Measurements from ENCODE around the gene NCEH1. TPM values are rescaled to one million over a fixed set of nuclear protein-coding genes. Genes with fewer than 3 reads are reported as not detected.
"Not testable (repeated sequence)": the region's sequence is repeated elsewhere in the genome, so short reads cannot be mapped to it uniquely, and the experiment has no call there.

The NCEH1 gene
- total and polyA plus RNA-seq, 12 donors = 8.7 to 66.4 (median 50.9) TPM

DNA sequence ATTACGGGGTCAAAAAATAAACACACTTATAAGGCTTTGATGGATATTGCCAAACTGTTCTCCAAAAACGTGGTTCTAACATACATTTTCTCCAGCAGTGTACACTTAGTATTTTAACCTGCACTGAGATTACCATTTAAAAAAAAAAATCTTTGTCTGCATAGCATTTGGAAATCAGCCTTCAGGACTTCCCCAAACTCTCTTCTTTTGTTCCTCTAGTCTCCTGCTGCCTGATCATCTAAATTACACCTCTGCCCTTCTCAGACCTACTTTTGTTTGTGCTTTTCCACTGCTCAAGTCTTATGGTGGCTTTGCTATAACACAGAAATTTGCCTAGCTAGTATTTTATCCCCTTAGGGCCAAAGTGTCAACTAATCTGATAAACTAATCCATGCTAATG, 3.8 kb downstream of the NCEH1 start:
- no peak overlapping the region for H3K27ac ChIP-seq
- no peaks in the 10 kb centered on the region for H3K9me3 ChIP-seq
- no peaks in the 10 kb centered on the region for H3K27me3 ChIP-seq
- TF ChIP-seq, protein P1, sequence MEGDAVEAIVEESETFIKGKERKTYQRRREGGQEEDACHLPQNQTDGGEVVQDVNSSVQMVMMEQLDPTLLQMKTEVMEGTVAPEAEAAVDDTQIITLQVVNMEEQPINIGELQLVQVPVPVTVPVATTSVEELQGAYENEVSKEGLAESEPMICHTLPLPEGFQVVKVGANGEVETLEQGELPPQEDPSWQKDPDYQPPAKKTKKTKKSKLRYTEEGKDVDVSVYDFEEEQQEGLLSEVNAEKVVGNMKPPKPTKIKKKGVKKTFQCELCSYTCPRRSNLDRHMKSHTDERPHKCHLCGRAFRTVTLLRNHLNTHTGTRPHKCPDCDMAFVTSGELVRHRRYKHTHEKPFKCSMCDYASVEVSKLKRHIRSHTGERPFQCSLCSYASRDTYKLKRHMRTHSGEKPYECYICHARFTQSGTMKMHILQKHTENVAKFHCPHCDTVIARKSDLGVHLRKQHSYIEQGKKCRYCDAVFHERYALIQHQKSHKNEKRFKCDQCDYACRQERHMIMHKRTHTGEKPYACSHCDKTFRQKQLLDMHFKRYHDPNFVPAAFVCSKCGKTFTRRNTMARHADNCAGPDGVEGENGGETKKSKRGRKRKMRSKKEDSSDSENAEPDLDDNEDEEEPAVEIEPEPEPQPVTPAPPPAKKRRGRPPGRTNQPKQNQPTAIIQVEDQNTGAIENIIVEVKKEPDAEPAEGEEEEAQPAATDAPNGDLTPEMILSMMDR (IDR thresholded peaks at IDR 0.05) = no peak
- ATAC-seq (no peak), DNase-seq (no peak)
- peaks cover 0 to 3% (median 0%) of the 10 kb centered on the region in 9 donors for H3K36me3 ChIP-seq
- intact Hi-C loops (cut with DNase I) = no loop called here
- peaks cover 0 to 50% (median 23%) of the 10 kb centered on the region in 9 donors for H3K4me1 ChIP-seq
- 81 to 90% methylated on average over 2 of the region's 2 CpGs for WGBS, 2 donors
- H3K4me3 ChIP-seq = no peak overlapping the region

DNA sequence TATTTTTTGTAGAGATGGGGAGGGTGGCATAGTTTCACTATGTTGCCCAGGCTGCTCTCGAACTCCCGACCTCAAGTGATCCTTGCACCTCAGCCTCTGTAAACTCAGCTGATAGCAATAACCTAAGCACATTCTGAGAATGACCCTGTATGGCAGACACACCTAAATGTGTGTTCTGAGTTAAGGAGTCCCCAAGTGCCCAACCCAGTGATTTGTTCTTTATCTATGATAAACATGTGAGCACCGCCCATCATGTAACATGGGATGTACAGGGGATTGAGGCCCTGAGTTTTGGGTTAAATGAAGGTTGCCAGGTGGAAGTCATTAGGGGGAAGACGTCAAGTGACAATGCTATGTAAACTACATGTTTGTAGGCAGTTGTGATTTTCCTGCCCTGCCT, 5.7 kb downstream of the NCEH1 start:
- TF ChIP-seq, protein P1 (IDR thresholded peaks at IDR 0.05) = no peak
- no peak for ATAC-seq
- intact Hi-C loops (cut with DNase I) = no loop called here
- H3K9me3 ChIP-seq = no peaks in the 10 kb centered on the region
- WGBS, 2 donors = 86 to 89% methylated on average over 4 of the region's 4 CpGs
- H3K27ac ChIP-seq = no peak overlapping the region
- H3K36me3 ChIP-seq = peaks cover 0 to 5% (median 0%) of the 10 kb centered on the region in 9 donors
- H3K27me3 ChIP-seq = no peaks in the 10 kb centered on the region
- DNase-seq = no peak
- no peak overlapping the region for H3K4me3 ChIP-seq
- peaks cover 0 to 54% (median 27%) of the 10 kb centered on the region in 9 donors for H3K4me1 ChIP-seq

DNA sequence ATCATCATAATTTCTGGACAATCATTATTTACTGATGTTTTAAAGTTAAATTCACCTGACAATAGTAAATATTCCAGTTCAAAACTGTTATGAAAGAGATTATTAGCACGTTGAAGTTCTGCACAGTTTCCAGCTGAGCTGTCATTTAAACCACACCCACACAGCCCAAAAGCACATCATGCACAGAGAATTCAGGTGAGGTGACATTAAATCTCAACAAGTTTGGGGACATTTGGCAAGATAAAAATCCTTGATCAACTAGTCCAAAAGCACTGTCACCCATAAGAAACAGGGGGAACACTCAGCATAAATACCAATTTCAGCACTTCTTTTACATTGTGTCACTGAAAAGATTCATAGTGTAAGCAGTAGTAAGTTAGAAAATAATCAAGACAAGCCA, 6.9 kb downstream of the NCEH1 start:
- ATAC-seq = no peak
- DNase-seq = no peak
- 12 to 18% methylated on average over 1 of the region's 1 CpG for WGBS, 2 donors
- Histone ChIP-seq H3K27ac (peak overlapping the region in 1 of 10 donors; percentile 26), H3K4me1 (peaks cover 0 to 54% (median 32%) of the 10 kb centered on the region in 9 donors), H3K4me3 (no peak overlapping the region), H3K36me3 (peaks cover 0 to 5% (median 0%) of the 10 kb centered on the region in 9 donors), H3K9me3 (no peaks in the 10 kb centered on the region), H3K27me3 (no peaks in the 10 kb centered on the region)
- intact Hi-C loops (cut with DNase I) = no loop called here
- TF ChIP-seq, protein P1 (IDR thresholded peaks at IDR 0.05) = no peak

DNA sequence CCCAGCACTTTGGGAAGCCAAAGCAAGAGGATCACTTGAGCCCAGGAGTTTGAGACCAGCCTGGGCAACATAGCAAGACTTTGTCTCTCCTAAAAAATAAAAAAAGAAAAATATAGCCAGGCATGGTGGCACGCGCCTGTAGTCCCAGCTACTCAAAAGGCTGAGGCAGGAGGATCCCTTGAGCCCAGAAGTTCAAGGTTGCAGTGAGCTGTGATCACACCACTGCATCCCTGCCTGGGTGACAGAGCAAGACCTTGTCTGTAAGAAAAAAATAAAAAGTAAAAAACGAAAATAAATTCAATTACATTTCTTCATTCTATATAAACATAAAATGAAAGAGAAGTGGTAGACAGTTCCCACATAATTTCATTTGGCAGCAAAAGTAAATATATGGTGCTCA, 8.1 kb downstream of the NCEH1 start:
- H3K27me3 ChIP-seq; ATAC-seq; intact Hi-C loops (cut with DNase I); DNase-seq; H3K36me3 ChIP-seq; H3K4me3 ChIP-seq; H3K9me3 ChIP-seq: not testable (repeated sequence)
- H3K4me1 ChIP-seq = peaks cover 0 to 60% (median 30%) of the 10 kb centered on the region in 9 donors
- WGBS, 2 donors = 85 to 93% methylated on average over 3 of the region's 3 CpGs
- H3K27ac ChIP-seq = peak overlapping the region in 1 of 10 donors; percentile 29

DNA sequence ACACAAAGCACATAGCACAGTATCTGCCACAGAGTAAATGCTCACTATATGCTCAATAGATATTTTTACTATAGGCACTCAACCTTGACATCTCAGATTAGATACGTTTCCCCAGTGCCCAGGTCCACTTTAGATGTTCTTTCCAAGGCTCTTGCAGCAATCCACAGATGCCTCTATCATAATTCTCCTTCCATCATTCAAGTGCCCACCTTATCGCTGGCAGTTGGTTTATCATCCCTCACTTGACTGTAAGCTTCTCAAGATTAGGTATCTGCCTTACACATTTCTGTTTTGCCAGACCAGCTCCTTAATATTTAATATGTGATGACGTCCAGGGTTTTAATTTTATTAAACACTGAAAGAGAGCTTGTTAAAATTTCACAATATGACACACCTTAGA, 8.6 kb downstream of the NCEH1 start:
- H3K27ac ChIP-seq = peak overlapping the region in 1 of 10 donors; percentile 29
- ATAC-seq = no peak
- no peaks in the 10 kb centered on the region for H3K9me3 ChIP-seq
- no peak overlapping the region for H3K4me3 ChIP-seq
- 55 to 65% methylated on average over 3 of the region's 3 CpGs for WGBS, 2 donors
- TF ChIP-seq, protein P1 (IDR thresholded peaks at IDR 0.05) = no peak
- H3K27me3 ChIP-seq = no peaks in the 10 kb centered on the region
- DNase-seq = no peak
- intact Hi-C loops (cut with DNase I) = no loop called here
- H3K4me1 ChIP-seq = peaks cover 0 to 61% (median 30%) of the 10 kb centered on the region in 9 donors
- H3K36me3 ChIP-seq = peaks cover 0 to 5% (median 0%) of the 10 kb centered on the region in 9 donors

Measured in heart right ventricle (tissue), 16 donors.